ENCODE results near the gene KCNQ1. TPM values are rescaled to one million over a fixed set of nuclear protein-coding genes. Genes with fewer than 3 reads are reported as not detected.

Gene KCNQ1
- total RNA-seq, 3 donors from 2014 or later = 3.6 to 6.2 (median 5.1) TPM

- H3K4me3 ChIP-seq = peak overlapping the region; percentile 56 to 89 (median 70)
- peak overlapping the region in 1 of 2 donors; percentile 11 for H3K27ac ChIP-seq
Observed at GRCh38 chr11:2882396-2883110, 437.7 kb downstream of the KCNQ1 start.

DNA sequence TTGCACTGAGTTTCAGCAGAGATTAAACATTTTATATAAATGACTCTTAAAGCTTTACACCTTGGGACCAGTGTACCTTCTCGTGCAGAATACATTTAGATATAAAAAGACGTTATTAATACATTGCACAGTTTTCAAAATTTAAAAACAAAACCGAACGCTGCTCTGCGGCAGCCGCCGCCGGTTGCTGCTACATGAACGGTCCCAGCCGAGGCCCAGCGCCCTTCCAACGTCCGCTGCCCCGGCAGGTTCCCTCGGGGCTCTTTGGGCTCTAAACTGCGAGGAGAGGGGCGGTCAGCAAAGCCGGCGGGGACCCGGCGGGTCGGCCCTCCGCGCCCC lies 438.8 kb downstream of the KCNQ1 start:
- H3K4me1 ChIP-seq = peaks cover 0 to 7% of the 10 kb centered on the region in 2 donors
- no peaks in the 10 kb centered on the region for H3K36me3 ChIP-seq
- peak overlapping the region; percentile 86 to 95 for H3K27ac ChIP-seq
- intact Hi-C loops (cut with DNase I; ENCODE audit: low total_unique reads) = loop anchor here (10.0 kb wide), 1 partner anchor 179 kb away; no protein-coding TSS in a partner anchor
- no peaks in the 10 kb centered on the region for H3K27me3 ChIP-seq
- no peak for TF ChIP-seq POLR2A (IDR thresholded peaks at IDR 0.05)
- TF ChIP-seq, protein P1, sequence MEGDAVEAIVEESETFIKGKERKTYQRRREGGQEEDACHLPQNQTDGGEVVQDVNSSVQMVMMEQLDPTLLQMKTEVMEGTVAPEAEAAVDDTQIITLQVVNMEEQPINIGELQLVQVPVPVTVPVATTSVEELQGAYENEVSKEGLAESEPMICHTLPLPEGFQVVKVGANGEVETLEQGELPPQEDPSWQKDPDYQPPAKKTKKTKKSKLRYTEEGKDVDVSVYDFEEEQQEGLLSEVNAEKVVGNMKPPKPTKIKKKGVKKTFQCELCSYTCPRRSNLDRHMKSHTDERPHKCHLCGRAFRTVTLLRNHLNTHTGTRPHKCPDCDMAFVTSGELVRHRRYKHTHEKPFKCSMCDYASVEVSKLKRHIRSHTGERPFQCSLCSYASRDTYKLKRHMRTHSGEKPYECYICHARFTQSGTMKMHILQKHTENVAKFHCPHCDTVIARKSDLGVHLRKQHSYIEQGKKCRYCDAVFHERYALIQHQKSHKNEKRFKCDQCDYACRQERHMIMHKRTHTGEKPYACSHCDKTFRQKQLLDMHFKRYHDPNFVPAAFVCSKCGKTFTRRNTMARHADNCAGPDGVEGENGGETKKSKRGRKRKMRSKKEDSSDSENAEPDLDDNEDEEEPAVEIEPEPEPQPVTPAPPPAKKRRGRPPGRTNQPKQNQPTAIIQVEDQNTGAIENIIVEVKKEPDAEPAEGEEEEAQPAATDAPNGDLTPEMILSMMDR (IDR thresholded peaks at IDR 0.05) = peak in 1 of 3 donors; percentile 8
- no peak for TF ChIP-seq POLR2AphosphoS5 (IDR thresholded peaks at IDR 0.05)
- H3K9me3 ChIP-seq = no peaks in the 10 kb centered on the region
- no peak for DNase-seq (ENCODE audit: low spot score in 2 of 2)
- peak overlapping the region; percentile 70 to 98 (median 89) for H3K4me3 ChIP-seq

More at GRCh38 chr11:2882396-2883110, 437.7 kb downstream of the KCNQ1 start:
- no peak for DNase-seq (ENCODE audit: low spot score in 2 of 2)
- Histone ChIP-seq H3K36me3 (no peaks in the 10 kb centered on the region), H3K4me1 (peaks cover 0 to 7% of the 10 kb centered on the region in 2 donors), H3K9me3 (peaks cover 0 to 2% of the 10 kb centered on the region in 2 donors), H3K27me3 (no peaks in the 10 kb centered on the region)
- TF ChIP-seq, protein P1 (IDR thresholded peaks at IDR 0.05) = no peak
- TF ChIP-seq POLR2A (IDR thresholded peaks at IDR 0.05) (no peak), POLR2AphosphoS5 (IDR thresholded peaks at IDR 0.05) (no peak)
- intact Hi-C loops (cut with DNase I; ENCODE audit: low total_unique reads) = loop anchor here (10.0 kb wide), 1 partner anchor 178 kb away; no protein-coding TSS in a partner anchor

DNA sequence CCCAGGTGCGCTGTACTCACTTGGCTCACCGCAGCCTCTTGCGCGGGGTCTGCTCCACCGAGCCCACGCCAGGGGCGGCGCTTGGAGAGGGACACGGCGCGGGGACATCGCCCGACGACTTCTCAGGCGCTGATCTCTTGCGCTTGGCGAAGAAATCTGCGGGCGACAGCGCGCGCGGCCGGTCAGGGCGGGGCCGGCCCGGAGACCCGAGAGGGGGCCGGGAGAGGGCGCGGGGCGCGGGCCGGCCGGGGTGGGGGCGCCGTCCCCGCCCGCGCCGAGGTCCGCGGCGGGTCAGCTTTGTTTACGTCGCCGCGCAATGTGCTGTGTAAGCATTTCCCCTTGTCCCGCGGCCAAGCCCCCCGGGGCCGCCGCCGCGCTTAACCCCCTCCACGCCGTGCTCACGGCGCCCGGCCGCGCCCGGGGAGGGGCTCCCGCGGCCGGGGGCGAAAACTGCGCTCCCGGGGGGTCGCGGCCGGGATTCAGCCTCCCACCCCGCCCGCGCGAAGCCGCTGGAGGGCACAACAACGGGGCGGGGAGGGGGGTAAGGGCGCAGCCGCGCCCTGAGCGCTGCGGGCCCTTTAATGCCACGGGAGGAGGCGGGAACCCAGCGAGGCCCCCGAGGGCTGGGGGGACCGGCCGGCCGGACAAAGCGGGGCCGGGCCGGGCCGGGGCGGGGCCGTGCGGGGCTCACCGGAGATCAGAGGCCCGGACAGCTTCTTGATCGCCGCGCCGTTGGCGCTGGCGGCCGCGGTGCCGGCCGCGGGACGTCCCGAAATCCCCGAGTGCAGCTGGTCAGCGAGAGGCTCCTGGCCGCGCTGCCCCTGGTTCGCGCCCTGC lies 439.4 kb downstream of the KCNQ1 start:
- DNase-seq (ENCODE audit: low spot score in 2 of 2) = no peak
- H3K27ac ChIP-seq = peak overlapping the region; percentile 86 to 95
- H3K4me1 ChIP-seq = peaks cover 0 to 7% of the 10 kb centered on the region in 2 donors
- peak overlapping the region; percentile 70 to 98 (median 89) for H3K4me3 ChIP-seq
- no peaks in the 10 kb centered on the region for H3K9me3 ChIP-seq
- no peaks in the 10 kb centered on the region for H3K36me3 ChIP-seq
- TF ChIP-seq, protein P1 (IDR thresholded peaks at IDR 0.05) = no peak
- no peak for TF ChIP-seq POLR2A (IDR thresholded peaks at IDR 0.05)
- no peak for TF ChIP-seq POLR2AphosphoS5 (IDR thresholded peaks at IDR 0.05)
- intact Hi-C loops (cut with DNase I; ENCODE audit: low total_unique reads) = loop anchor here (10.0 kb wide), 1 partner anchor 179 kb away; no protein-coding TSS in a partner anchor
- no peaks in the 10 kb centered on the region for H3K27me3 ChIP-seq

- Histone ChIP-seq H3K27me3 (no peaks in the 10 kb centered on the region), H3K4me3 (peak overlapping the region; percentile 70 to 98 (median 89)), H3K9me3 (no peaks in the 10 kb centered on the region), H3K4me1 (peaks cover 0 to 7% of the 10 kb centered on the region in 2 donors), H3K36me3 (no peaks in the 10 kb centered on the region), H3K27ac (peak overlapping the region; percentile 75 to 95)
- TF ChIP-seq POLR2A (IDR thresholded peaks at IDR 0.05) = no peak
- TF ChIP-seq, protein P1 (IDR thresholded peaks at IDR 0.05) = peak in 1 of 3 donors; percentile 22
- peak in 1 of 2 donors; percentile 69 for DNase-seq (ENCODE audit: low spot score in 2 of 2)
- intact Hi-C loops (cut with DNase I; ENCODE audit: low total_unique reads) = loop anchor here (10.0 kb wide), 1 partner anchor 180 kb away; no protein-coding TSS in a partner anchor
Observed at GRCh38 chr11:2885017-2885677, 440.3 kb downstream of the KCNQ1 start.
